GM21526 (cell line): Measurements from ENCODE around the gene KCNC3.

Experiments used
- ATAC-seq: cut with Tn5 transposase; IDR thresholded peaks from one replicate; pipeline ENCODE4 v1.9.1; 2021; ENCODE audit warnings: moderate library complexity; ENCODE audit not compliant: unreplicated experiment, low FRiP score

The KCNC3 gene

GRCh38 chr19:50312967-50313811 lies 16.0 kb downstream of the KCNC3 start:
- no peak for ATAC-seq

- no peak for ATAC-seq
Measured at GRCh38 chr19:50311723-50312635, 17.2 kb downstream of the KCNC3 start.

GRCh38 chr19:50310759-50311465 lies 18.3 kb downstream of the KCNC3 start:
- no peak for ATAC-seq

GRCh38 chr19:50309396-50310125 lies 19.6 kb downstream of the KCNC3 start:
- ATAC-seq, result no peak

- ATAC-seq, result no peak
Measured at GRCh38 chr19:50308991-50309390, 20.2 kb downstream of the KCNC3 start.

GRCh38 chr19:50303558-50303957 lies 25.6 kb downstream of the KCNC3 start:
- no peak for ATAC-seq

- ATAC-seq, result no peak
Measured at GRCh38 chr19:50301607-50301971, 27.6 kb downstream of the KCNC3 start.

GRCh38 chr19:50300814-50301606 lies 28.2 kb downstream of the KCNC3 start:
- ATAC-seq, result no peak

- ATAC-seq, result no peak
Measured at GRCh38 chr19:50300051-50300450, 29.1 kb downstream of the KCNC3 start.

- no peak for ATAC-seq
Measured at GRCh38 chr19:50293263-50294004, 35.7 kb downstream of the KCNC3 start.

- no peak for ATAC-seq
Measured at GRCh38 chr19:50292216-50292827, 36.9 kb downstream of the KCNC3 start.

GRCh38 chr19:50290775-50291174 lies 38.4 kb downstream of the KCNC3 start:
- ATAC-seq, result no peak

- no peak for ATAC-seq
Measured at GRCh38 chr19:50290011-50290410, 39.2 kb downstream of the KCNC3 start.

GRCh38 chr19:50288954-50289353 lies 40.2 kb downstream of the KCNC3 start:
- ATAC-seq, result no peak

GRCh38 chr19:50287331-50287730 lies 41.8 kb downstream of the KCNC3 start:
- ATAC-seq, result no peak

GRCh38 chr19:50286443-50286842 lies 42.7 kb downstream of the KCNC3 start:
- no peak for ATAC-seq

GRCh38 chr19:50285833-50286232 lies 43.3 kb downstream of the KCNC3 start:
- no peak for ATAC-seq

GRCh38 chr19:50281491-50281890 lies 47.7 kb downstream of the KCNC3 start:
- ATAC-seq, result no peak
